Mesenteric fat pad (tissue), 1 donor: ENCODE data around the gene SYNE2. TPM values are rescaled to one million over a fixed set of nuclear protein-coding genes. Genes with fewer than 3 reads are reported as not detected.
"Not testable (repeated sequence)": the region's sequence is repeated elsewhere in the genome, so short reads cannot be mapped to it uniquely, and the experiment has no call there.

Experiments
- DNase-seq: peaks from one replicate; pipeline ENCODE4 v3.0.0-alpha.2; 2020; ENCODE audit warnings: low spot score
- total RNA-seq: library from RNA; stranded (reverse); fragmentation: NEBNext Ultra II Directional; extraction: Animal tissue kit (Norgen Biotek cat#: 25700); gene quantifications from one replicate; pipeline ENCODE4 v1.2.1, GENCODE V29; 2021
- donor health status: DM: yes; HTN: yes; CAD: no.

SYNE2 gene
- total RNA-seq, 1 donor from 2014 or later = 267 TPM

DNA sequence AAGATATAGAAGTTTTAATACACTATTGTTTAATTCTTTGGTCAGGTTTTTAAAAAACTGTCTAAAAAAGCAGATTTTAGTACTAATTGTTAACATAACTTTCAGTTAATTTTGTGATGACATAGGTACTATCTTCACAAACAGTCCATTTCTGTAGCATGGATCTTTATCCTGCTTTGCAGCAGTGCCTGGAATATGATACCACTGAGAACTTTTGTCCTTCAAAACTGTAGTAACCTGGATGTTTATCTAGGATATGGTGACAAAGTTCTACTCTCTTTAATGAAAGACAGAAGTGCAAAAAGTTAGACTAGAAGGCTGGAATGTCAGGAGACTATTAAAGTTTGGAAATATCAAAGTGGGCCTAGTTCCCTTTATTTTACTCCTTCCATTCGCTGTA, 159.9 kb downstream of the SYNE2 start:
- DNase-seq = no peak

DNA sequence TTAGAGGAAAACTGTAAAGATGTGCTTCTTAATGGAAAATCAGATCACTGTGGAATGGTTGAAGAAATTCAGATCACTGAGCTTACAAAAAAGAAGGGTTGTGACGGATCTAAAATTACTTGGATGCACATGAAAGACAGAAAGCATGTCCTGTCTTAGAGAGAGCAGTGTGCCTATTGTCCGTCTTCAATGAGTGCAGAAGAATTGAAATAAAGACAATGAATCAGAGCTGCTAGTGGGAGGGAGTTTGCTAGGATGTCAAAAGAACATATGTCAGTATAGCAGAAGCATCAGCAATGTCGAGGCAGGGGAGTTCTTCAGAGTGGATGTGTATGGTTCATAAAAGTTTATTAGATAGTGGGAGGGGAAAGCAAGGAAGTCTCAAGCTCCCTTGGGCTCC, 172.7 kb downstream of the SYNE2 start:
- DNase-seq = no peak

DNA sequence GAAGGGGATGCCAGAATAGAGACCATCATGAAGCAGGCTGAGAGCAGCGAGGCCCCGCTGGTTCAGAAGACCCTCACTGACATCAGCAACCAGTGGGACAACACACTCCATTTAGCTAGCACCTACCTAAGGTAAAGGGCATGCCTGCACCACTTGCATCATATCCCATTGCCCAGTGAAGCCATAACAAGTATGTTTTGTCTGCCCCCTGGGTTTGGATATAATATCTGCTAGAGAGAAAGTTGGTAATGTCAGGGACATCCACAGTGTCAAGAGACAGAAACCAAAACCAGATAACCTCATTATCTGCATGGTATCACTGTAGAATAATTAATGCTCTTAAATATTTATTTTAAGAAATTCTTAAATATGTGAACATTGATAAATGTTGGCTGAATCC, 173.8 kb downstream of the SYNE2 start:
- no peak for DNase-seq

DNA sequence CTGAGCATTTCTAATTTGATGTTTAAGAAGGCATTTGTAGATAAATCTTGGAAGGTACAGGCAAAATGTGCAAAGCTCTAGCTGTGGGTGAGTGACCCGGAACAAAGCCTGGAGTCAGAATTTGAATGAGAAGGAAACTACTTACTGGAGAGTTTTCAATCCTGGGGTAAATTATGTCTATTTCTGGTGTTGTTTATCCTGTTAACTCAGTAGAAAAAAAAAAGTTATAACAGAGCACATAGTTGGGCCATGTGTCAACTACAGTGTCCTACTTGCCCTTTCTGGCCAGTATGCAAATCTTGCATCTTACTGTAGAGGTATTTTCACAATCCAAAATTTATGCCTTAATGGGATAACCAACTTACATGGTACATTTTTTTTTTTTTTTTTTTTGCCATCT, 182.3 kb downstream of the SYNE2 start:
- no peak for DNase-seq

DNA sequence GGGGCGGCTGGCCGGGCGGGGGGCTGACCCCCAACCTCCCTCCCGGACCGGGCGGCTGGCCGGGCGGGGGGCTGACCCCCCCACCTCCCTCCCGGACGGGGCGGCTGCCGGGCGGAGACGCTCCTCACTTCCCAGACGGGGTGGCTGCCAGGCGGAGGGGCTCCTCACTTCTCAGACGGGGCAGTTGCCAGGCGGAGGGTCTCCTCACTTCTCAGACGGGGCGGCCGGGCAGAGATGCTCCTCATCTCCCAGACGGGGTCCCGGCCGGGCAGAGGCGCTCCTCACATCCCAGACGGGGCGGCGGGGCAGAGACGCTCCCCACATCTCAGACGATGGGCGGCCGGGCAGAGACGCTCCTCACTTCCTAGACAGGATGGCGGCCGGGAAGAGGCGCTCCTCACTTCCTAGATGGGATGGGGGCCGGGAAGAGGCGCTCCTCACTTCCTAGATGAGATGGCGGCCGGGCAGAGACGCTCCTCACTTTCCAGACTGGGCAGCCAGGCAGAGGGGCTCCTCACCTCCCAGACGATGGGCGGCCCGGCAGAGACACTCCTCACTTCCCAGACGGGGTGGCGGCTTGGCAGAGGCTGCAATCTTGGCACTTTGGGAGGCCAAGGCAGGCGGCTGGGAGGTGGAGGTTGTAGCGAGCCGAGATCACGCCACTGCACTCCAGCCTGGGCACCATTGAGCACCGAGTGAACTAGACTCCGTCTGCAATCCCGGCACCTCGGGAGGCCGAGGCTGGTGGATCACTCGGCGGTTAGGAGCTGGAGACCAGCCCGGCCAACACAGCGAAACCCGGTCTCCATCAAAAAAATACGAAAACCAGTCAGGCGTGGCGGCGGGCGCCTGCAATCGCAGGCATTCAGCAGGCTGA, 185.3 kb downstream of the SYNE2 start:
- not testable (repeated sequence) for DNase-seq

DNA sequence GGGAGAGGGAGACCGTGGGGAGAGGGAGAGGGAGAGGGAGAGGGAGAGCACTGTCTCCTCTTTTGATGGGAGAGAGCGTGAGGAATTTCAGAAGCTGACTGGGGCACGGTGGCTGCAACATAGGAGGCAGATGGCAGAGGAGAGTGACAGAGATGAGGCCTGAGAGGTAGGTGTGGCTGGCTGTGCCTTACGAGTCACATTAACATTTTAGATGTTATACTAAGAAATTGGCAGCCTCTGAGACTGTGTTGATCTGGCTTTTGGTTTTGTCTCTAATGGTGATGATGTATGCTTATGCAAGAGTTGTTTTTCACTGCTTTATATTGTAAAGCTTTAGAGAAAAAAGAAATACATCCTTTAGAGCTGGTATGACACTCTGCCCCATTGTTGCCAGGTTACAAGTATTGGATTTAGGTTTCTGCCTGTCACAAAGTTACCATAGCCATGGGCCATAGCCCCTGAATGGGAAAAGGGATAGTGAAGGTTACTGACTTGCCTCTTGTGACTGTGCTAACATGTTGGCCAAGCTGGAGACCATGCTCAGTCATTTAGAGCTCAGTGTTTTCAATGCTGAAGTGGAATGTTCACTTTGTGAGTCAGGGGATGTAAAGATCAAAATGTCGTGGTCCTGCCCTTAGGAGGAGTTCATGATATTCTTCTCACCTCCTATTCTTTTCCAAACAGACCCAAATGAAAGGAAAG, 186.2 kb downstream of the SYNE2 start:
- no peak for DNase-seq

DNA sequence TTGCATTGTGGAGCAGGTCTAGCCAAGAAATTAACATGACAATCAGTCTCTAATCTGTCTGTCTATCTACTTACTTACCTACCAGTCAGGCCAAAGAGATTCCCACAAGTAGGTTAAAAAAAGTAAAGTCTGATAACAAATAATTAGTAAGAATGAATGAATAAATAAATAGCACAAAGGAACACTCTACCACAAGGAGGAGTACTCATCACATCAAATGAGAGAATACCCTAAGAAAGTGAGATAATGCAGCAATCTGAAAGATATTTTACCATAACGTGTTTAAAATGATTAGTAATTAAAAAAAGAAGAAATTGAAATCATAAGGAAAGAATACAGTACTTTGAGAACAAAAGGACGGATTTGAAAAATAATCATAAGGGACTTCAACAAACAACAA, 187.2 kb downstream of the SYNE2 start:
- DNase-seq = no peak

DNA sequence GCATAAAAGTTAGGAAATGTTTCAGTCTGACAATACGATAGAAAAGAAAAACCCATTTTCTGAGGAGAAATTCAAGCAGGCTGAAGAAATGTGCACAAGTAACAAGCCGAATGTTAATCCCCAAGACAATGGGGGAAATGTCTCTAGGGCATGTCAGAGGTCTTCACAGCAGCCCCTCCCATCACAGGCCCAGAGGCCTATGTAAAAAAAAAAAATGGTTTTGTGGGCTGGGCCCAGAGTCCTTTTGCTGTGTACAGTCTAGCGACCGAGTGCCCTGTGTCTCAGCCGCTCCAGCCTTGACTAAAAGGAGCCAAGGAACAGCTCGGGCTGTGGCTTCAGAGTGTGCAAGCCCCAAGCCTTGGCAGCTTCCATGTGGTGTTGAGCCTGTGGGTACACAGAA, 190.5 kb downstream of the SYNE2 start:
- DNase-seq = not testable (repeated sequence)

DNA sequence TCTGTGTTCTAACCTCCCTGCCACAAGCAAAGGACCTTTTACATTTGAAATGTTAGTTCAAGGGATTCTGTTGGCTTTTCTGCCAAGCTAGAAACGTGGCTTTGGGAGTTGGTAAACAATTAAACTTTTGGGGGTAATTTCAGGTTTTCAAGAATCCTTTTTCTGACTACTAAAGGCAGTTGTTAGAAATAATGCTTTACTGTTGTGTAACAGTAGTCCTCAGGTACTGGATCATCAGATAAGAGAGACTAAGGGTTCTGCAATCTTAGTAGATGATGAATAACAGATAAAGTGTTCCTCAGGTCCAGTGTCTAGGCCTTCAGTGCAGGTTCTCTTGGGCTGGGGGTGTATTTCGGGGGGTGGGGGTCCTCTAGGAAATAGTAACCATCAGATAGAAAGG, 192.3 kb downstream of the SYNE2 start:
- DNase-seq = no peak

DNA sequence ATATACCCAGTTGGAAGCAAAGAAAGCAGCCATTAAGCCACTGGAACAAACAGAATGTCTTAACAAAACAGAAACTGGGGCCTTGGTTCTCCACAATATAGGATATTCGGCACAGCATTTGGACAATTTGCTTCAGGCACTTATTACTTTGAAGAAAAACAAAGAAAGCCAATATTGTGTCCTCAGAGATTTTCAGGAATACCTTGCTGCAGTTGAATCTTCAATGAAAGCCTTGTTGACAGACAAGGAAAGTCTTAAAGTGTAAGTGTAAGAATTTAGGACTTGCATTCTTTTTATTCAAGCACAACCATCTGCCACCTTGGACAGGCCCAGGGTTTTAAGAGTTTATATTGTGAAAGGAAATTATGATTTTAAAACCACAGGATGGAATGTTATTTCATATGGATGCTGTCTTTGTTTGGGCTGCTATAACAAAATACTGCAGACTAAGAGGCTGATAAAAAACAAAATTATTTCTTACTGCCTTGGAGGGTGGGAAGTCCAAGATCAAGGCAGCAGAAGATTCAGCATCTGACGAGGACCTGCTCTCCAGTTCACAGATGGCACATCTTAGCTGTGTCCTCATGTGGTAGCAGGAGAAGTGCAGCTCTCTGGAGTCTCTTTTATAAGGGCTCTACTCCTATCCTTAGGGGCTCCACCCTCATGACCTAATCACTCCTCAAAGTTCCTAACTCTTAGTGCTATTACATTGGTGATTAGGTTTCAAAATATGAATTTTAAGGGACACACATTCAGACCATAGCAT, 197.0 kb downstream of the SYNE2 start:
- no peak for DNase-seq

DNA sequence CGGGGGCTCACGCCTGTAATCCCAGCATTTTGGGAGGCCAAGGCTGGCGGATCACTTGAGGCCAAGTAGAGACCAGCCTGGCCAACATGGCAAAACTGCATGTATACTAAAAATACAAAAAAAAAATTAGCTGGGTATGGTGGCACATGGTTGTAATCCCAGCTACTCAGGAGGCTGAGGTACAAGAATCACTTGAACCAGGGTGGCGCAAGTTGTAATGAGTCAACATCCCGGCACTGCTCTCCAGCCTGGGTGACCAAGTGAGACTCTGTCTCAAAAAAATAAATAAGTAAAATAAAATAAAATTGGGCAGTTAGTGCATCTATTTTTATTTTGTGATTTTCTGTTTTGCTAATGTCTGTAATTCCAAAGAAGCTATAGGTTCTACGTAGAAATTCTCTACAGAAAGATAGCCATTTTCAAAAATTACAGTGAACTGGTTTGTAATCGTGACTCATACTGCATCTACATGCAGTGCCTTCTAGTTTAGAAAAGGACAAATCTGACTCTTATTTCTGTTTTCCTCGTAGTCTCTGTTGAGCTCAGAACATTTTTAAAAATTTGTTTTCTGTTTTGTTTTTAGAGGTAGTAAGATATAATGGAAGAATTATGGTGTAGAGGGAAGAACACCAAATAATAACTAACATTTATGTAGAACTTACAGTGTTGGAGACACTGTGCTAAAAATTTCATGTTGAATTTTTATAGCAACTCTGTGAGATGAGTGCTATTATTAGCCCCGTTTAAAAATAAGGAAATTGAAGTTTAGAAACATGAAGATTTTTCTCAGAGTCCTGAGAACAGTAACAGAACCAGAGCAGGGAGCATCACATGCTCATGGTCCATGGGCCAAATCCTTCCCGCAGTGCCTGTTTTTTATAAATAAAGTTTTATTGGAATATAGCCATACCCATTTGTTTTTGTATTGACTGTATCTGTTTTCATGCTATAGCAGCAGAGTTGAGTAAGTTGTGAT, 201.2 kb downstream of the SYNE2 start:
- DNase-seq = no peak

DNA sequence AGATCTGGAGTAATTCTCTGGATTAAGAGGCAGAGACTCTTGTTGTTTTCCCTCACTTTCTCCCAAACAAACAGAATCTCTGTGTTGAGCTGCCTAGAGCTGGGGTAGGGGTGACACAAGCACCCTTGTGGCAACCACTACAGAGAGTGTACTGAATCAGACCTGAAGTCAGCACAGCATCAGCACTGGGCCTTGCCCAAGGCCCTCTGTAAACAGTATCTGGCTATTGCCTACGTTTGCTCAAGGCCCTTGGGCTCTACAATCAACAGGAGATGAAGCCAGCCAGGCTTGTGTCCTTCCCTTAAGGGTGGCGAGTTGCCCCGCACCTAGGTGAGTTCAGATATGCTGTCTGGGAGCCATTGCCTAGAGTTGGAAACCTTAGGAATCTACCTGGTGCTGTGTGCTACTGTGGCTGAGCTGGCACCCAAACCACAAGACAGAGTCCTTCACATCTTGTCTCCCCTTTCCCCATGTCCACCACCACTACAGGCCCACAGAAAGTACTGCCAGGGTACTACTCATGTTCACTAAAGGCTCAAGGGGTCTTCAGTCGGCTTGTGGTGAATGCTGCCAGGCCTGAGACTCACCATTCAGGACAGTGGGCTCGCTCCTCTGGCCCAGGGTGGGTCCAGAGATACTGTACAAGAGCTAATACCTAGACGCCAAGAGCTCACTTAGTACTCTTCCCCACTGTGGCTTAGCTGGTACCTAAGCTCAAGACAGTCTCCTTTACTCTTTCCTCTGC, 206.8 kb downstream of the SYNE2 start:
- no peak for DNase-seq

DNA sequence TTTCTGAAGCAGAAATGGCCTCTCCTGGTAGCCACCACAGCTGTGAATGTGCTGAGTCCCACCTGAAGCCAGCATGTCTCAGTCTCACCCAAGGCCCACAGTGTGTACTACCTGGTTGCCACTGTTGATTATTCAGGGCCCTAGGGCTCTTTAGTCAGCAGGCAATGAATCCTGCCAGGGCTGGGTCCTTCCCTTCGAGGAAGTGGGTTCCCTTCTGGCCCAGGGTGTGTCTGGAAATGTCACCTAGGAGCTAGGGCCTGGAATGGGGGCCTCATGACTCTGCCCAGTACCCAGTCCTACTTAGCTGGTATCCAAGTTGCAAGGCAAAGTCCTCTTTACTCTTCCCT, 207.4 kb downstream of the SYNE2 start:
- DNase-seq = no peak

DNA sequence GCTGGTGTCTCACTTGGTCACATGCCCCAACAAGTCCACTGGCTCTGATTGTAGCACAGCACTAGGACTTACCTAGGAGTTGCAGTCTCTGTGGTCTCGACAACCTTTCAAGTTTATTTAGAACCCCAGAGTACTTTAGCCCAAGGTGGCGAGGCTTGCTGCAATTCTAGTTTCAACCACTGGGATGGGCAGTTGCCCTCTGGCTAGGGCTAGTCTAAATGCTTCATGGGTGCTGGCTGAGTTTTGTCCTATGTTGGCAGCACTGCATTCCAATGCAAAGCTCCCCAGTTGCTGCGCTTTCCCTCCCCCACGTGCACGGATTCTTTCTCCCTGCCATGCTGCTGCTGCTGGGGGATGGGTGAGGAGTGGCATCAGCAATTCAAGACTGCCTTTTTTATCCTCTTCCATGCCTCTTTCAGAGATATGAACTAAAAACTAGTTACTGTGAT, 207.9 kb downstream of the SYNE2 start:
- no peak for DNase-seq

DNA sequence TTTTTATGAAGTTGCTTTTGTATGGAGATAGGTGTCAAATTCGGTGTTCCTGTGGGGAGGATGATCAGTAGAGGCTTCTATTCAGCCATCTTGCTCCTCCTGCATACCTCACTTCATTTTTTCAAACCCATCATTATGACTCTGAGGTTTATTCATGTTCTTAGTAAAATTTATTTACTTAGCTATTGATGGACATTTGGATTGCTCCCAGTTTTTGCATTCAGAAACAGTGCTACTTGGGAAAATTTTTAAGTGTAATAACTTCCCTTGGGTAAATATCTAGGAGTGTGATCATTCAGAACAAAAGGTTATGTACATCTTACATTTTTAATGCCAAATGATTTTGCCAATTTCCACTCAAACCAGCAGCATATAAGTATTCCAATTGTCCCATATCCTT, 208.3 kb downstream of the SYNE2 start:
- DNase-seq = no peak

DNA sequence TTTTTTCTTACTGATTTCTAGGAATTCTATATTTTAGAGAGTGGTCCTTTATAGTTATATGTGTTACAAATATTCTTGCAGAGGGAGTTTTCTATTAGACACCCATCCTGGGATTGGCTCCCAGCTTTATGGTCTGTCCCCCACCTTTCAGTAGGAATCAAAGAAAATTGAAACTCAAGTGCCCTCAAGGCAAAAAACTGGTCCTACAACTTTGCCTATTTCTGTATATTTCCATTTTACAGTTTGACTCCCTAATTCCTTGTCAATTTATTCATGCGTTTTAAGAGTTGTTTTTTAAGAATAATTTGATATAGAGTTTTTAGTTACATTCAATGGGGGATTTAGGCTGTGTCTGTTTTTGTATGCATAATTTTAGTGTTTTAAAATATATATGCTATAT, 208.9 kb downstream of the SYNE2 start:
- DNase-seq = no peak

DNA sequence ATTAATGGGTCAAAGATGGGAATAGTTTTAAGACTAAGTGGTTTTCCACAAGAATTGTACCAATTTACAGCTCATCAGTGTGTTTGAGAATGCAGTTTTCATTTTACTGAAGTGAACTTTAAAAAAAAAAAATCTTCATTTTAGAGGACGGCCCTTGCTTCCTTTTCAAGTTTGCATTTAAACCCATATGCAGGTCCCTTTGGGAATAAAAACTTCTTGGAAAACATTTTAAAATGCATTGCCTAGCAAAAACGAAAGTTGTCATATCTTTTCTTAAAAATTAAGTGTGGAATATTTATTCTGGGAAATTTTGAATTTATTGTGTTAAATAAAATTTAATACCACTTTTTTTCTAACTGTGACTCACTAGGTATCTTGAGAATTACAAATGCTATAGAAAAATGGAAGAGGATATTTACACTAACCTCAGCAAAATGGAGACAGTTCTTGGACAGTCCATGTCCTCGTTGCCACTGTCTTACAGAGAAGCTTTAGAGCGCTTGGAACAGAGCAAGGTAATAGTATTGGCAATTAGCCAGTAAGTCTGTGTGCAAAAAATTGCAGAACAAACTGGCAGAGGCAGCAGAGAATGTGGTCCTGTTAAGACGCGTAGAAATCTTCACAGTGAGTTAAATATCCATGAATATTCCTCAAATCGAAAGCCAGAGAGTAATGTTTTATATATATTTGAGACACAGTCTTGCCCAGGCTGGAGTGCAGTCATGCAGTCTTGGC, 209.7 kb downstream of the SYNE2 start:
- DNase-seq = no peak

DNA sequence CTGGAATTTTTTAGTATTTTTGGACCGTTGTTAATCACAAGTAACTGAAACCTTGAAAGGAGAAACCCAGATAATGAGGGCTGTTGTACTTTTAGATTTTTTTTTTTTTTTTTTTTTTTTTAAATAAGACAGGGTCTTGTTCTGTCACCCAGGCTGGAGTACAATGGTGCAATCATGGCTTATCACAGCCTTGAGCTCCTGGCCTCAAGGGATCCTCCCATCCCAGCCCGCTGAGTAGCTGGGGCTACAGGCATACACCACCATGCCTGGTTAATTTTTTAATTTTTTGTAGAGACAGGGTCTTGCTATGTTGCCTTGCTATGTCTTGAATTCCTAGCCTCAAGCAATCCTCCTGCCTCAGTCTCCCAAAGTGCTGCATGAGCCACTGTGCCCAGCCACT, 211.6 kb downstream of the SYNE2 start:
- no peak for DNase-seq

DNA sequence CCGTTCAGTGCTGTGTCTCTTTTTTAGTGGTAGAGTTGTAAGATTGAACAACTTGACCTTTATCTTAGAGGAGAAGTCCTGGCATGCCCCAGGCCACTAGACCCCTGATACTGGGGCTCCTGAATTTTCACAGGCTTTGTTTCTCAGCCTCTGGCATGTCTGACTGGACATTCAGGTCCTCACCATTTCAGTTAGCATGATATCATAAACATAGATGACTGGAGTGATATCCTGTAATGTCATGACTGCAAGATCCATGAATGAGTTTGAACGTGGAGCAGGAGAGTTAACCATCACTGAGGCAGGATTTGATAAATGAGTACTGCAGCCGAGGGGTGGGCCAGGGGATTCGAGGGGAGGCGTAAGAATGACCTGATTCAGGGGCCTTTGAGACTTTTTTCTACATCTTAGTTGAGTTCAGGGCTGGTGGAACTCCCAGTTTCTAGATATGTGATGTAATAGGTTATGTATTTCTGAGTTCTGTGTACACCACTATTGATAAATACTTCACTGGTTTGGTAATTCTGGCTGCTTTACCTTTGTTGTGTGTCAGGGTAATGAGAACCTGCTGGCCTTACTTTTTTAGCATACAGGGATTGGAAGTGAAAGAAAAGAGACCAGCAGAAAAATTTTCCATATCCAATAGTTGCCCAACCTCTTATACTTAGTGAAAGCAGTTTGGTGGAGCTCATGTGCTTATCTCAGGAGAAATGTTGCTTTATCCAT, 217.0 kb downstream of the SYNE2 start:
- no peak for DNase-seq
